Karpas-422 (cell line): ENCODE results near the gene CFAP70. TPM values are rescaled to one million over a fixed set of nuclear protein-coding genes. Genes with fewer than 3 reads are reported as not detected.
"Not testable (repeated sequence)": the region's sequence is repeated elsewhere in the genome, so short reads cannot be mapped to it uniquely, and the experiment has no call there.

Experiments used
- DNase-seq: peaks from one replicate; pipeline ENCODE4 v3.0.0-alpha.2; 2015
- H2AFZ ChIP-seq: fragments of 200-600 bp; sonication (generic); 2 replicates; pipeline ENCODE4 v1.6.1; 2014; ENCODE audit warnings: antibody characterized with exemption, low read length, mixed read lengths
- H3K27ac ChIP-seq: fragments of 200-600 bp; sonication (generic); 2 replicates; pipeline ENCODE4 v1.5.1; 2014; ENCODE audit warnings: mild to moderate bottlenecking, low read length, moderate library complexity
- H3K27me3 ChIP-seq: fragments of 200-600 bp; sonication (generic); 2 replicates; pipeline ENCODE4 v1.6.1; 2014; ENCODE audit warnings: low read length, mixed read lengths
- H3K36me3 ChIP-seq: fragments of 200-600 bp; sonication (generic); 2 replicates; pipeline ENCODE4 v1.6.1; 2014; ENCODE audit warnings: low read length, mixed read lengths; ENCODE audit not compliant: insufficient read depth
- H3K4me1 ChIP-seq: fragments of 200-600 bp; sonication (generic); 2 replicates; pipeline ENCODE4 v1.6.1; 2014; ENCODE audit warnings: mild to moderate bottlenecking, low read length, mixed read lengths
- H3K4me2 ChIP-seq: fragments of 200-600 bp; sonication (generic); 2 replicates; pipeline ENCODE4 v1.6.1; 2014; ENCODE audit warnings: low read length, low read depth, mild to moderate bottlenecking; ENCODE audit not compliant: poor library complexity, severe bottlenecking
- H3K4me3 ChIP-seq: fragments of 200-600 bp; sonication (generic); 2 replicates; pipeline ENCODE4 v1.5.1; 2014; ENCODE audit warnings: mild to moderate bottlenecking, antibody characterized with exemption, low read length, mixed read lengths
- H3K79me2 ChIP-seq: fragments of 200-600 bp; sonication (generic); 2 replicates; pipeline ENCODE4 v1.6.1; 2014; ENCODE audit warnings: mild to moderate bottlenecking, low read length, mixed read lengths
- H3K9ac ChIP-seq: fragments of 200-600 bp; sonication (generic); 2 replicates; pipeline ENCODE4 v1.6.0; 2014; ENCODE audit warnings: low read length
- H3K9me2 ChIP-seq: fragments of 200-600 bp; sonication (generic), shearing (Covaris generic); replicated peaks from 2 replicates; pipeline ENCODE4 v1.6.0; 2014; ENCODE audit warnings: mild to moderate bottlenecking, low read length, moderate library complexity; ENCODE audit not compliant: insufficient read depth
- H3K9me3 ChIP-seq: fragments of 300-700, 200-600 bp; sonication (generic); 2 replicates; pipeline ENCODE4 v1.6.1; 2014; ENCODE audit warnings: low read length, mixed read lengths
- H4K20me1 ChIP-seq: fragments of 200-600 bp; sonication (generic); 2 replicates; pipeline ENCODE4 v1.6.1; 2014; ENCODE audit warnings: mild to moderate bottlenecking, antibody characterized with exemption, low read length, low read depth; ENCODE audit not compliant: insufficient read depth
- total RNA-seq: library from RNA; depleted of rRNA; stranded (reverse); fragments of >200 nt; shearing (Covaris generic); gene quantifications from 2 replicates; pipeline ENCODE4 v1.2.3, GENCODE V29; 2014; ENCODE audit warnings: low replicate concordance

Gene CFAP70
- total RNA-seq, 1 experiment from 2014 or later = 14.4 TPM

GRCh38 chr10:73262105-73262730 lies 96.4 kb downstream of the CFAP70 start:
- H3K9me2 ChIP-seq = no peaks in the 10 kb centered on the region
- H3K27ac ChIP-seq = no peak overlapping the region
- peaks cover 3% of the 10 kb centered on the region; the same call in 1 of the 2 replicates for H3K4me1 ChIP-seq
- no peaks in the 10 kb centered on the region for H4K20me1 ChIP-seq
- no peaks in the 10 kb centered on the region; the same call in 1 of the 2 replicates for H3K9me3 ChIP-seq
- no peak overlapping the region for H3K4me2 ChIP-seq
- H3K79me2 ChIP-seq = no peaks in the 10 kb centered on the region
- H3K9ac ChIP-seq = no peak overlapping the region
- DNase-seq = no peak
- no peak overlapping the region for H3K4me3 ChIP-seq
- no peaks in the 10 kb centered on the region for H3K36me3 ChIP-seq
- H2AFZ ChIP-seq = no peak overlapping the region
- no peaks in the 10 kb centered on the region for H3K27me3 ChIP-seq

GRCh38 chr10:73261362-73261995 lies 97.2 kb downstream of the CFAP70 start:
- Histone ChIP-seq H3K79me2 (no peaks in the 10 kb centered on the region), H3K9ac (no peak overlapping the region), H2AFZ (no peak overlapping the region), H3K4me2 (no peak overlapping the region), H3K4me3 (no peak overlapping the region), H3K4me1 (peaks cover 3% of the 10 kb centered on the region; the same call in 1 of the 2 replicates), H3K9me2 (no peaks in the 10 kb centered on the region), H3K36me3 (no peaks in the 10 kb centered on the region), H3K27me3 (no peaks in the 10 kb centered on the region), H3K27ac (no peak overlapping the region), H4K20me1 (no peaks in the 10 kb centered on the region), H3K9me3 (no peaks in the 10 kb centered on the region; the same call in 1 of the 2 replicates)
- no peak for DNase-seq

- H3K9ac ChIP-seq, H2AFZ ChIP-seq, H4K20me1 ChIP-seq, H3K27ac ChIP-seq, H3K27me3 ChIP-seq, H3K9me2 ChIP-seq, H3K9me3 ChIP-seq, H3K4me3 ChIP-seq, H3K36me3 ChIP-seq, DNase-seq, H3K4me2 ChIP-seq: not testable (repeated sequence)
- peaks cover 12% of the 10 kb centered on the region for H3K4me1 ChIP-seq
- peaks cover 12% of the 10 kb centered on the region for H3K79me2 ChIP-seq
Measured at GRCh38 chr10:73258612-73259011, 100.1 kb downstream of the CFAP70 start.

GRCh38 chr10:73253225-73253555 lies 105.5 kb downstream of the CFAP70 start:
- no peaks in the 10 kb centered on the region for H3K9me2 ChIP-seq
- H4K20me1 ChIP-seq = no peaks in the 10 kb centered on the region
- peak overlapping the region; percentile 70 for H3K4me3 ChIP-seq
- H3K9ac ChIP-seq = peak overlapping the region; percentile 77
- H3K27ac ChIP-seq = peak overlapping the region; percentile 61
- no peaks in the 10 kb centered on the region for H3K27me3 ChIP-seq
- peaks cover 60% of the 10 kb centered on the region for H3K79me2 ChIP-seq
- peaks cover 46% of the 10 kb centered on the region for H3K4me1 ChIP-seq
- DNase-seq = peak; percentile 50
- peaks cover 17% of the 10 kb centered on the region for H3K36me3 ChIP-seq
- no peak overlapping the region for H2AFZ ChIP-seq
- H3K9me3 ChIP-seq = no peaks in the 10 kb centered on the region
- H3K4me2 ChIP-seq = peak overlapping the region; percentile 86

- H3K9ac ChIP-seq = peak within 1 kb of the TSS; percentile 77
- H3K4me2 ChIP-seq = peak within 1 kb of the TSS; percentile 86
- H3K79me2 ChIP-seq = peaks cover 66% of the 10 kb centered on the region
- H4K20me1 ChIP-seq = no peaks in the 10 kb centered on the region
- no peaks in the 10 kb centered on the region for H3K9me3 ChIP-seq
- H3K27me3 ChIP-seq = no peaks in the 10 kb centered on the region
- H3K4me1 ChIP-seq = peaks cover 52% of the 10 kb centered on the region
- no peaks in the 10 kb centered on the region for H3K9me2 ChIP-seq
- H3K36me3 ChIP-seq = peaks cover 17% of the 10 kb centered on the region
- peak; percentile 97 for DNase-seq
- H3K4me3 ChIP-seq = peak within 1 kb of the TSS; percentile 70
- peak within 1 kb of the TSS; percentile 46; the same call in 1 of the 2 replicates for H2AFZ ChIP-seq
- H3K27ac ChIP-seq = peak within 1 kb of the TSS; percentile 61
Measured at GRCh38 chr10:73252445-73253224, 106.0 kb downstream of the CFAP70 start, which contains the start of gene MRPS16. Gene MRPS16 (minus strand): TSS chr10:73252644. CDS start chr10:73252482, 162 bp downstream.

GRCh38 chr10:73251683-73252444 lies 106.8 kb downstream of the CFAP70 start:
- Histone ChIP-seq H3K27ac (peak overlapping the region; percentile 61), H3K9me2 (no peaks in the 10 kb centered on the region), H3K9ac (peak overlapping the region; percentile 77), H3K27me3 (no peaks in the 10 kb centered on the region), H3K4me1 (peaks cover 55% of the 10 kb centered on the region), H3K4me3 (peak overlapping the region; percentile 70), H3K36me3 (peaks cover 17% of the 10 kb centered on the region), H3K4me2 (peak overlapping the region; percentile 86), H3K79me2 (peaks cover 67% of the 10 kb centered on the region), H2AFZ (no peak overlapping the region), H3K9me3 (no peaks in the 10 kb centered on the region), H4K20me1 (no peaks in the 10 kb centered on the region)
- no peak for DNase-seq

GRCh38 chr10:73248259-73248724 lies 110.4 kb downstream of the CFAP70 start:
- no peak overlapping the region for H2AFZ ChIP-seq
- H3K9me2 ChIP-seq = no peaks in the 10 kb centered on the region
- peaks cover 39% of the 10 kb centered on the region for H3K36me3 ChIP-seq
- DNase-seq = peak; percentile 70
- H4K20me1 ChIP-seq = no peaks in the 10 kb centered on the region
- peak overlapping the region; percentile 90 for H3K4me3 ChIP-seq
- H3K9me3 ChIP-seq = no peaks in the 10 kb centered on the region
- H3K27me3 ChIP-seq = no peaks in the 10 kb centered on the region
- H3K4me2 ChIP-seq = peak overlapping the region; percentile 90
- H3K27ac ChIP-seq = peak overlapping the region; percentile 83
- H3K79me2 ChIP-seq = peaks cover 87% of the 10 kb centered on the region
- peaks cover 67% of the 10 kb centered on the region for H3K4me1 ChIP-seq
- H3K9ac ChIP-seq = peak overlapping the region; percentile 84
